HFFc6 (cell line): ENCODE data around the gene B4GALT6. TPM values are rescaled to one million over a fixed set of nuclear protein-coding genes. Genes with fewer than 3 reads are reported as not detected.

Experiments used
- DNase-seq: peaks from one replicate; pipeline ENCODE4 v3.0.0-alpha.2; 2018
- H3K27ac Mint-ChIP-seq: 2 replicates; pipeline ENCODE4 v1.8.0; 2020; ENCODE audit warnings: mild to moderate bottlenecking, mixed read lengths
- H3K27me3 Mint-ChIP-seq: 2 replicates; pipeline ENCODE4 v1.8.0; 2021; ENCODE audit warnings: mild to moderate bottlenecking, moderate library complexity, mixed read lengths; ENCODE audit not compliant: insufficient read depth
- H3K36me3 Mint-ChIP-seq: 2 replicates; pipeline ENCODE4 v1.8.0; 2021; ENCODE audit warnings: low read depth, mixed read lengths
- H3K4me1 Mint-ChIP-seq: 2 replicates; pipeline ENCODE4 v1.8.0; 2020; ENCODE audit warnings: low read depth, mixed read lengths
- H3K4me3 Mint-ChIP-seq: 2 replicates; pipeline ENCODE4 v1.8.0; 2020; ENCODE audit warnings: mild to moderate bottlenecking, moderate library complexity, mixed read lengths
- H3K9me3 Mint-ChIP-seq: 2 replicates; pipeline ENCODE4 v1.8.0; 2020; ENCODE audit warnings: mild to moderate bottlenecking, mixed read lengths
- total RNA-seq, 6 experiments: library from RNA; stranded (reverse); fragmentation: NEBNext Ultra II Directional; extraction: Animal tissue kit (Norgen Biotek cat#: 25700); gene quantifications; 2 replicates in 1 of 6; 3 replicates in 5 of 6; pipeline ENCODE4 v1.2.3, GENCODE V29; 2021
- TF ChIP-seq, protein P1 (sequence below): fragments of 200-600 bp; sonication (generic); IDR thresholded peaks from 2 replicates; pipeline ENCODE4 v1.5.0; 2021; ENCODE audit warnings: antibody characterized with exemption, mild to moderate bottlenecking

B4GALT6 gene
- total RNA-seq, 6 experiments from 2014 or later: not detected

- DNase-seq: no peak
- Mint-ChIP-seq H3K4me1 (no peaks in the 10 kb centered on the region), H3K27me3 (peaks cover 2% of the 10 kb centered on the region; the same call in 1 of the 2 replicates), H3K9me3 (peaks cover 60% of the 10 kb centered on the region), H3K36me3 (no peaks in the 10 kb centered on the region), H3K4me3 (no peak overlapping the region), H3K27ac (no peak overlapping the region)
- TF ChIP-seq, protein P1, sequence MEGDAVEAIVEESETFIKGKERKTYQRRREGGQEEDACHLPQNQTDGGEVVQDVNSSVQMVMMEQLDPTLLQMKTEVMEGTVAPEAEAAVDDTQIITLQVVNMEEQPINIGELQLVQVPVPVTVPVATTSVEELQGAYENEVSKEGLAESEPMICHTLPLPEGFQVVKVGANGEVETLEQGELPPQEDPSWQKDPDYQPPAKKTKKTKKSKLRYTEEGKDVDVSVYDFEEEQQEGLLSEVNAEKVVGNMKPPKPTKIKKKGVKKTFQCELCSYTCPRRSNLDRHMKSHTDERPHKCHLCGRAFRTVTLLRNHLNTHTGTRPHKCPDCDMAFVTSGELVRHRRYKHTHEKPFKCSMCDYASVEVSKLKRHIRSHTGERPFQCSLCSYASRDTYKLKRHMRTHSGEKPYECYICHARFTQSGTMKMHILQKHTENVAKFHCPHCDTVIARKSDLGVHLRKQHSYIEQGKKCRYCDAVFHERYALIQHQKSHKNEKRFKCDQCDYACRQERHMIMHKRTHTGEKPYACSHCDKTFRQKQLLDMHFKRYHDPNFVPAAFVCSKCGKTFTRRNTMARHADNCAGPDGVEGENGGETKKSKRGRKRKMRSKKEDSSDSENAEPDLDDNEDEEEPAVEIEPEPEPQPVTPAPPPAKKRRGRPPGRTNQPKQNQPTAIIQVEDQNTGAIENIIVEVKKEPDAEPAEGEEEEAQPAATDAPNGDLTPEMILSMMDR: no peak
These were observed 78.1 kb downstream of the B4GALT6 start for GRCh38 chr18:31606265-31606664.

GRCh38 chr18:31603315-31603714 is 81.1 kb downstream of the B4GALT6 start:
- H3K27me3 Mint-ChIP-seq: peaks cover 2% of the 10 kb centered on the region; the same call in 1 of the 2 replicates
- TF ChIP-seq, protein P1: no peak
- no peaks in the 10 kb centered on the region; the same call in 1 of the 2 replicates for H3K36me3 Mint-ChIP-seq
- peaks cover 46% of the 10 kb centered on the region for H3K9me3 Mint-ChIP-seq
- no peaks in the 10 kb centered on the region for H3K4me1 Mint-ChIP-seq
- DNase-seq: no peak
- no peak overlapping the region for H3K4me3 Mint-ChIP-seq
- H3K27ac Mint-ChIP-seq: no peak overlapping the region

- Mint-ChIP-seq H3K9me3 (peaks cover 30% of the 10 kb centered on the region), H3K27me3 (no peaks in the 10 kb centered on the region), H3K36me3 (peaks cover 4% of the 10 kb centered on the region; the same call in 1 of the 2 replicates), H3K4me1 (no peaks in the 10 kb centered on the region), H3K27ac (no peak overlapping the region), H3K4me3 (no peak overlapping the region)
- TF ChIP-seq, protein P1: no peak
- no peak for DNase-seq
These were observed 86.2 kb downstream of the B4GALT6 start for GRCh38 chr18:31598021-31598805.

DNA sequence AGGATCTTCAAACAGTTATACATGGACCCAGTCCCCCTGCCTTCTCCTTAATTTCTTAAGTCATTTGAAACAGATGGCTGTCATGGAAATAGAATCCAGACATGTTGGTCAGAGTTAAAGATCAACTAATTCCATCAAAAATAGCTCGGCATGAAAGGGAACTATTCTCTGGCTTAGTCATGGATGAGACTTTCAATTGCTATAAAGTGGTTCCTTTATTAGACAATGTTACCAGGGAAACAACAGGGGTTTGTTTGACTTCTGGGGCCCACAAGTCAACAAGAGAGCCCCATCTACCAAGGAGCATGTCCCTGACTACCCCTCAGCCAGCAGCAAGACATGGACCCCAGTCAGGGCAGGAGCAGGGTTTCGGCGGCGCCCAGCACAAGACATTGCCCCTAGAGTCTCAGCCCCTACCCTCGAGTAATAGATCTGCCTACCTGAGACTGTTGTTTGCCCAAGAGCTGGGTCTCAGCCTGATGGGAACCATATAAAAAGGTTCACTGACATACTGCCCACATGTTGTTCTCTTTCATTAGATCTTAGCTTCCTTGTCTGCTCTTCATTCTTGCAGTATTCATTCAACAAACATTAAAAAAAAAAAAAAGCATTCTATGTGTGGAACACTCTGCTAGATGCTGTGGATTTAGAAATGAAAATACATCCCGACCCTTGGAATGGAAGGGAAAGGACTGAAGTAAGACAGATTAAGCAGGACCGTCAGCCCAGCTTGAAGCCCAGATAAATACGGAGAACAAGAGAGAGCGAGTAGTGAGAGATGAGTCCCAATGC is 88.1 kb downstream of the B4GALT6 start:
- H3K27me3 Mint-ChIP-seq: no peaks in the 10 kb centered on the region
- H3K27ac Mint-ChIP-seq: no peak overlapping the region
- no peak for DNase-seq
- no peak overlapping the region for H3K4me3 Mint-ChIP-seq
- TF ChIP-seq, protein P1: no peak
- no peaks in the 10 kb centered on the region for H3K4me1 Mint-ChIP-seq
- peaks cover 16% of the 10 kb centered on the region for H3K9me3 Mint-ChIP-seq
- H3K36me3 Mint-ChIP-seq: peaks cover 4% of the 10 kb centered on the region; the same call in 1 of the 2 replicates

GRCh38 chr18:31595121-31595771 is 89.1 kb downstream of the B4GALT6 start:
- Mint-ChIP-seq H3K9me3 (peaks cover 24% of the 10 kb centered on the region), H3K27ac (no peak overlapping the region), H3K27me3 (no peaks in the 10 kb centered on the region), H3K4me1 (no peaks in the 10 kb centered on the region), H3K4me3 (no peak overlapping the region), H3K36me3 (peaks cover 4% of the 10 kb centered on the region; the same call in 1 of the 2 replicates)
- DNase-seq: no peak
- TF ChIP-seq, protein P1: no peak
